H9 (cell line): ENCODE data around the gene LRRTM2. TPM values are rescaled to one million over a fixed set of nuclear protein-coding genes. Genes with fewer than 3 reads are reported as not detected.

Source experiments
- DNase-seq: peaks from one replicate; pipeline ENCODE4 v3.0.0-alpha.2; 2017
- H2AFZ ChIP-seq: one replicate; pipeline ENCODE4 v1.6.1; 2013; ENCODE audit warnings: mild to moderate bottlenecking, low read length, control low read depth, moderate library complexity
- H2AK5ac ChIP-seq: 2 replicates; pipeline ENCODE4 v1.6.1; 2013; ENCODE audit warnings: low read length, control low read depth, mixed read lengths; ENCODE audit not compliant: insufficient read length
- H2BK120ac ChIP-seq: one replicate; pipeline ENCODE4 v1.6.1; 2013; ENCODE audit warnings: low read depth, mild to moderate bottlenecking, low read length, control low read depth, inconsistent platforms; ENCODE audit not compliant: poor library complexity, severe bottlenecking
- H2BK12ac ChIP-seq: 2 replicates; pipeline ENCODE4 v1.6.1; 2013; ENCODE audit warnings: low read length, control low read depth, mixed read lengths, low read depth; ENCODE audit not compliant: insufficient read length
- H2BK15ac ChIP-seq: 2 replicates; pipeline ENCODE4 v1.6.1; 2013; ENCODE audit warnings: low read depth, low read length, control low read depth
- H2BK20ac ChIP-seq: one replicate; pipeline ENCODE4 v1.6.1; 2013; ENCODE audit warnings: low read depth, mild to moderate bottlenecking, low read length, control low read depth, inconsistent platforms; ENCODE audit not compliant: poor library complexity, severe bottlenecking
- H2BK5ac ChIP-seq: 2 replicates; pipeline ENCODE4 v1.6.1; 2013; ENCODE audit warnings: low read length, control low read depth, mixed read lengths; ENCODE audit not compliant: insufficient read length
- H3K14ac ChIP-seq: 2 replicates; pipeline ENCODE4 v1.6.1; 2013; ENCODE audit warnings: low read length, control low read depth; ENCODE audit not compliant: insufficient read depth
- H3K18ac ChIP-seq: 2 replicates; pipeline ENCODE4 v1.6.1; 2013; ENCODE audit warnings: low read depth, mild to moderate bottlenecking, mixed read lengths, low read length, control low read depth; ENCODE audit not compliant: insufficient read length
- H3K23ac ChIP-seq: 2 replicates; pipeline ENCODE4 v1.6.1; 2013; ENCODE audit warnings: low read length, control low read depth, mixed read lengths, low read depth; ENCODE audit not compliant: insufficient read length
- H3K23me2 ChIP-seq: 2 replicates; pipeline ENCODE4 v1.6.1; 2013; ENCODE audit warnings: low read depth, mild to moderate bottlenecking, mixed read lengths, low read length, control low read depth; ENCODE audit not compliant: insufficient read length, poor library complexity, severe bottlenecking
- H3K27ac ChIP-seq: 2 replicates; pipeline ENCODE4 v1.5.1; 2013; ENCODE audit warnings: low read length, control low read depth, mixed read lengths, low read depth; ENCODE audit not compliant: insufficient read length
- H3K27me3 ChIP-seq: 2 replicates; pipeline ENCODE4 v1.6.1; 2013; ENCODE audit warnings: low read length, control low read depth, inconsistent platforms; ENCODE audit not compliant: insufficient read depth
- H3K4ac ChIP-seq: 2 replicates; pipeline ENCODE4 v1.6.1; 2013; ENCODE audit warnings: low read depth, mild to moderate bottlenecking, control low read depth, inconsistent platforms, low read length, moderate library complexity
- H3K4me1 ChIP-seq: 2 replicates; pipeline ENCODE4 v1.6.1; 2013; ENCODE audit warnings: low read length, control low read depth, inconsistent platforms; ENCODE audit not compliant: insufficient read depth
- H3K4me2 ChIP-seq: 2 replicates; pipeline ENCODE4 v1.6.1; 2013; ENCODE audit warnings: low read length, control low read depth, mixed read lengths; ENCODE audit not compliant: insufficient read length, insufficient read depth
- H3K56ac ChIP-seq: 2 replicates; pipeline ENCODE4 v1.6.1; 2013; ENCODE audit warnings: low read depth, mild to moderate bottlenecking, mixed read lengths, low read length, control low read depth; ENCODE audit not compliant: insufficient read length
- H3K79me1 ChIP-seq: 2 replicates; pipeline ENCODE4 v1.6.1; 2013; ENCODE audit warnings: low read depth, mild to moderate bottlenecking, moderate library complexity, low read length, control low read depth, inconsistent platforms; ENCODE audit not compliant: insufficient read depth, poor library complexity, severe bottlenecking
- H3K79me2 ChIP-seq: 2 replicates; pipeline ENCODE4 v1.6.1; 2013; ENCODE audit warnings: low read length, control low read depth, inconsistent platforms; ENCODE audit not compliant: insufficient read depth
- H3K9ac ChIP-seq: 2 replicates; pipeline ENCODE4 v1.6.1; 2013; ENCODE audit warnings: low read length, control low read depth, mixed read lengths; ENCODE audit not compliant: insufficient read length; ENCODE audit errors: extremely low read depth
- H3K9me3 ChIP-seq: one replicate; pipeline ENCODE4 v1.6.1; 2013; ENCODE audit warnings: low read depth, low read length, inconsistent platforms; ENCODE audit not compliant: control insufficient read depth
- H3T11ph ChIP-seq: one replicate; pipeline ENCODE4 v1.6.1; 2013; ENCODE audit warnings: mild to moderate bottlenecking, low read length, control low read depth, inconsistent platforms
- H4K20me1 ChIP-seq: one replicate; pipeline ENCODE4 v1.6.1; 2013; ENCODE audit not compliant: control insufficient read depth, insufficient read length, insufficient read depth
- H4K5ac ChIP-seq: 2 replicates; pipeline ENCODE4 v1.6.1; 2013; ENCODE audit warnings: low read depth, mild to moderate bottlenecking, mixed read lengths, low read length, control low read depth; ENCODE audit not compliant: insufficient read length
- H4K8ac ChIP-seq: replicated peaks from 2 replicates; pipeline ENCODE4 v1.6.1; 2013; ENCODE audit warnings: low read length, control low read depth, mixed read lengths, low read depth; ENCODE audit not compliant: insufficient read length
- H4K91ac ChIP-seq: 2 replicates; pipeline ENCODE4 v1.6.1; 2013; ENCODE audit warnings: low read depth, mild to moderate bottlenecking, moderate library complexity, mixed read lengths, low read length, control low read depth; ENCODE audit not compliant: insufficient read length
- H3K27ac Mint-ChIP-seq, 3 experiments: 2 replicates in 2 of 3; 3 replicates in 1 of 3; pipeline ENCODE4 v1.8.0; 2020 to 2021; ENCODE audit warnings: mixed read lengths in 3 of 3, mild to moderate bottlenecking in 1 of 3, moderate library complexity in 1 of 3
- H3K27me3 Mint-ChIP-seq: 2 replicates; pipeline ENCODE4 v1.8.0; 2021; ENCODE audit warnings: low read depth, mild to moderate bottlenecking, moderate library complexity, mixed read lengths
- H3K36me3 Mint-ChIP-seq, 3 experiments: 2 replicates in 2 of 3; 3 replicates in 1 of 3; pipeline ENCODE4 v1.8.0; 2020 to 2021; ENCODE audit warnings: low read depth in 3 of 3, mixed read lengths in 3 of 3; ENCODE audit not compliant: insufficient read depth in 1 of 3
- H3K4me1 Mint-ChIP-seq, 2 experiments: 2 replicates each; pipeline ENCODE4 v1.8.0; 2020; ENCODE audit warnings: mixed read lengths in 2 of 2
- H3K4me3 Mint-ChIP-seq, 2 experiments: 2 replicates in 1 of 2; 3 replicates in 1 of 2; pipeline ENCODE4 v1.8.0; 2020 to 2021; ENCODE audit warnings: mild to moderate bottlenecking in 2 of 2, mixed read lengths in 2 of 2, moderate library complexity in 1 of 2
- H3K9me3 Mint-ChIP-seq, 2 experiments: 2 replicates in 1 of 2; 3 replicates in 1 of 2; pipeline ENCODE4 v1.8.0; 2020; ENCODE audit warnings: mild to moderate bottlenecking in 2 of 2, mixed read lengths in 2 of 2, moderate library complexity in 1 of 2
- WGBS: extraction: QIAGEN DNeasy Blood & Tissue Kit; methylation state at CpG from one replicate; pipeline ENCODE4 v1.1.7; 2013; ENCODE audit warnings: missing lambda C conversion rate, low lambda C conversion rate, mixed read lengths; ENCODE audit not compliant: insufficient read length; ENCODE audit errors: extremely low coverage; 5-methylcytosine and 5-hydroxymethylcytosine counted together
- total RNA-seq: library from RNA; stranded (reverse); gene quantifications from 2 replicates; pipeline ENCODE4 v1.2.1, GENCODE V29; 2021
- TF ChIP-seq, protein P1 (sequence below): fragments of 200-600 bp; sonication (generic); conservative IDR thresholded peaks from 3 replicates; pipeline ENCODE4 v1.8.0; 2021; ENCODE audit warnings: antibody characterized with exemption, mild to moderate bottlenecking

The LRRTM2 gene
- total RNA-seq, 1 experiment from 2014 or later: not detected

GRCh38 chr5:138913773-138914172 is 38.6 kb upstream of the LRRTM2 start:
- H3K79me1 ChIP-seq: peaks cover 5% of the 10 kb centered on the region
- H3K4me1 ChIP-seq: no peaks in the 10 kb centered on the region
- H3K27ac ChIP-seq: no peak overlapping the region
- no peak overlapping the region for H4K8ac ChIP-seq
- WGBS: no CpG with 5 or more reads among the region's 3 CpGs
- H3K4ac ChIP-seq: no peak overlapping the region
- no peak overlapping the region for H3K4me2 ChIP-seq
- H3K9ac ChIP-seq: no peak overlapping the region
- TF ChIP-seq, protein P1, sequence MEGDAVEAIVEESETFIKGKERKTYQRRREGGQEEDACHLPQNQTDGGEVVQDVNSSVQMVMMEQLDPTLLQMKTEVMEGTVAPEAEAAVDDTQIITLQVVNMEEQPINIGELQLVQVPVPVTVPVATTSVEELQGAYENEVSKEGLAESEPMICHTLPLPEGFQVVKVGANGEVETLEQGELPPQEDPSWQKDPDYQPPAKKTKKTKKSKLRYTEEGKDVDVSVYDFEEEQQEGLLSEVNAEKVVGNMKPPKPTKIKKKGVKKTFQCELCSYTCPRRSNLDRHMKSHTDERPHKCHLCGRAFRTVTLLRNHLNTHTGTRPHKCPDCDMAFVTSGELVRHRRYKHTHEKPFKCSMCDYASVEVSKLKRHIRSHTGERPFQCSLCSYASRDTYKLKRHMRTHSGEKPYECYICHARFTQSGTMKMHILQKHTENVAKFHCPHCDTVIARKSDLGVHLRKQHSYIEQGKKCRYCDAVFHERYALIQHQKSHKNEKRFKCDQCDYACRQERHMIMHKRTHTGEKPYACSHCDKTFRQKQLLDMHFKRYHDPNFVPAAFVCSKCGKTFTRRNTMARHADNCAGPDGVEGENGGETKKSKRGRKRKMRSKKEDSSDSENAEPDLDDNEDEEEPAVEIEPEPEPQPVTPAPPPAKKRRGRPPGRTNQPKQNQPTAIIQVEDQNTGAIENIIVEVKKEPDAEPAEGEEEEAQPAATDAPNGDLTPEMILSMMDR: no peak
- H3K9me3 ChIP-seq: no peaks in the 10 kb centered on the region
- no peak overlapping the region for H4K91ac ChIP-seq
- no peaks in the 10 kb centered on the region for H3K79me2 ChIP-seq
- no peak overlapping the region for H2AK5ac ChIP-seq
- H4K20me1 ChIP-seq: no peaks in the 10 kb centered on the region
- no peak overlapping the region for H2AFZ ChIP-seq
- H3K27ac Mint-ChIP-seq: no peak overlapping the region
- no peaks in the 10 kb centered on the region for H3K9me3 Mint-ChIP-seq
- H3K56ac ChIP-seq: no peak overlapping the region
- DNase-seq: no peak
- H3K4me1 Mint-ChIP-seq: peaks cover 5 to 13% of the 10 kb centered on the region in 2 experiments; a peak in 2 of 4 replicates
- H2BK120ac ChIP-seq: no peak overlapping the region
- H2BK12ac ChIP-seq: no peak overlapping the region
- no peak overlapping the region for H2BK15ac ChIP-seq
- H3K4me3 Mint-ChIP-seq: no peak overlapping the region
- H3K23ac ChIP-seq: no peak overlapping the region
- no peak overlapping the region for H2BK20ac ChIP-seq
- H3K27me3 Mint-ChIP-seq: no peaks in the 10 kb centered on the region
- no peak overlapping the region for H3K18ac ChIP-seq
- H3T11ph ChIP-seq: no peak overlapping the region
- H3K23me2 ChIP-seq: no peaks in the 10 kb centered on the region
- H3K14ac ChIP-seq: no peak overlapping the region
- peaks cover 6 to 52% (median 46%) of the 10 kb centered on the region in 3 experiments; a peak in 6 of 7 replicates for H3K36me3 Mint-ChIP-seq
- H4K5ac ChIP-seq: no peak overlapping the region
- no peaks in the 10 kb centered on the region for H3K27me3 ChIP-seq
- no peak overlapping the region for H2BK5ac ChIP-seq
